Chondrocyte (in vitro differentiated cells): ENCODE results near the gene KLK4. TPM values are rescaled to one million over a fixed set of nuclear protein-coding genes. Genes with fewer than 3 reads are reported as not detected.

Source experiments
- DNase-seq: peaks from one replicate; pipeline ENCODE4 v3.0.0; 2021; ENCODE audit warnings: mixed read lengths, low spot score
- H3K27ac Mint-ChIP-seq: one replicate; pipeline ENCODE4 v1.8.0; 2021; ENCODE audit warnings: mild to moderate bottlenecking, moderate library complexity, mixed read lengths; ENCODE audit not compliant: unreplicated experiment
- H3K27me3 Mint-ChIP-seq: 2 replicates; pipeline ENCODE4 v1.8.0; 2021; ENCODE audit warnings: low read depth, mixed read lengths
- H3K36me3 Mint-ChIP-seq: 2 replicates; pipeline ENCODE4 v1.8.0; 2021; ENCODE audit warnings: low read depth, mixed read lengths
- H3K4me1 Mint-ChIP-seq: 2 replicates; pipeline ENCODE4 v1.8.0; 2021; ENCODE audit warnings: low read depth, mild to moderate bottlenecking, mixed read lengths
- H3K4me3 Mint-ChIP-seq: one replicate; pipeline ENCODE4 v1.8.0; 2021; ENCODE audit warnings: mild to moderate bottlenecking, moderate library complexity, mixed read lengths; ENCODE audit not compliant: unreplicated experiment
- H3K9me3 Mint-ChIP-seq: 2 replicates; pipeline ENCODE4 v1.8.0; 2021; ENCODE audit warnings: low read depth, mixed read lengths
- total RNA-seq: library from RNA; stranded (reverse); gene quantifications from 3 replicates; pipeline ENCODE4 v1.2.1, GENCODE V29; 2021
- TF ChIP-seq, protein P1 (sequence below): fragments of 200-600 bp; sonication (generic); IDR thresholded peaks from 2 replicates; pipeline ENCODE4 v1.5.0; 2021; ENCODE audit warnings: antibody characterized with exemption, mild to moderate bottlenecking, moderate library complexity

KLK4 gene
- total RNA-seq, 1 donor from 2014 or later, result not detected

DNA sequence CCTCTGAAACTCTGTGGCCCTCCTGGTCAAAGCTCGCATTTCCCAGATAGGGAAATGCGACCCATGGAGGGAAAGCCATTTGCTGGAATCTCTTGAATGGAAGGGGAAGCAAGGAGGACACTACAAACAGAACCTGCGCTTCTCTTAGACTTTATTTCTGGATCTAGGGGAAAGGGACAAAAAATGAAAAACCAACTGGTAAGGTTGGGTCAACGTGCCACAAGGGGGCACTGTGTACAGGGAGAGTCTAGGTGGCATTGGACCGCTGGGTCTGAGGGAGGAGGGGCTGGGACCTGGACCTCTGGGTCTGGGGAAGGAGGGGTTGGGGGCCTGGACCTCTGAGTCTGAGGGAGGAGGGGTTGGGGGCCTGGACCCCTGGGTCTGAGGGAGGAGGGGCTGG, 5.0 kb downstream of the KLK4 start:
- no peak overlapping the region for H3K27ac Mint-ChIP-seq
- H3K36me3 Mint-ChIP-seq, result no peaks in the 10 kb centered on the region
- H3K9me3 Mint-ChIP-seq, result no peaks in the 10 kb centered on the region
- TF ChIP-seq, protein P1, sequence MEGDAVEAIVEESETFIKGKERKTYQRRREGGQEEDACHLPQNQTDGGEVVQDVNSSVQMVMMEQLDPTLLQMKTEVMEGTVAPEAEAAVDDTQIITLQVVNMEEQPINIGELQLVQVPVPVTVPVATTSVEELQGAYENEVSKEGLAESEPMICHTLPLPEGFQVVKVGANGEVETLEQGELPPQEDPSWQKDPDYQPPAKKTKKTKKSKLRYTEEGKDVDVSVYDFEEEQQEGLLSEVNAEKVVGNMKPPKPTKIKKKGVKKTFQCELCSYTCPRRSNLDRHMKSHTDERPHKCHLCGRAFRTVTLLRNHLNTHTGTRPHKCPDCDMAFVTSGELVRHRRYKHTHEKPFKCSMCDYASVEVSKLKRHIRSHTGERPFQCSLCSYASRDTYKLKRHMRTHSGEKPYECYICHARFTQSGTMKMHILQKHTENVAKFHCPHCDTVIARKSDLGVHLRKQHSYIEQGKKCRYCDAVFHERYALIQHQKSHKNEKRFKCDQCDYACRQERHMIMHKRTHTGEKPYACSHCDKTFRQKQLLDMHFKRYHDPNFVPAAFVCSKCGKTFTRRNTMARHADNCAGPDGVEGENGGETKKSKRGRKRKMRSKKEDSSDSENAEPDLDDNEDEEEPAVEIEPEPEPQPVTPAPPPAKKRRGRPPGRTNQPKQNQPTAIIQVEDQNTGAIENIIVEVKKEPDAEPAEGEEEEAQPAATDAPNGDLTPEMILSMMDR, result peak; percentile 40
- no peak for DNase-seq
- peaks cover 4% of the 10 kb centered on the region for H3K4me1 Mint-ChIP-seq
- H3K4me3 Mint-ChIP-seq, result no peak overlapping the region
- peaks cover 43% of the 10 kb centered on the region for H3K27me3 Mint-ChIP-seq

DNA sequence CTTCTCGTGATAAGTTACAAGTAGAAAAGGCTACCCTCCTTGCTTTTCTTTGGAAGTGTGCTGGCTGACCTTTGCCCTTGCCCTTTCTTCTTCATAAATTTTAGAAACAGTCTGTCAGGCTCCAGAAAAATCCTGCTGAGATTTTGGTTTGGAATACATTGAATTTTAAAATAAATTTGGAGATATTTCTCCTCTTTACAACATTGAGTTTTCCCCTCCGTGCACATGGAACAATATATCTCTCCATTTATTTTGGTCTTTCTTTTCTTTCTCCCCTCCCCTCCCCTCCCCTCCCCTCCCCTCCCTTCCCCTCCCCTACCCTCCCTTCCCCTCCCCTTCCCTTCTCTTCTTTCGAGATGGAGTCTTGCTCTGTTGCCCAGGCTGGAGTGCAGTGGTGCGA, 8.6 kb downstream of the KLK4 start:
- Mint-ChIP-seq H3K4me1 (no peaks in the 10 kb centered on the region), H3K4me3 (no peak overlapping the region), H3K36me3 (no peaks in the 10 kb centered on the region), H3K9me3 (no peaks in the 10 kb centered on the region), H3K27ac (no peak overlapping the region), H3K27me3 (peaks cover 19% of the 10 kb centered on the region)
- TF ChIP-seq, protein P1, result no peak
- DNase-seq, result no peak

DNA sequence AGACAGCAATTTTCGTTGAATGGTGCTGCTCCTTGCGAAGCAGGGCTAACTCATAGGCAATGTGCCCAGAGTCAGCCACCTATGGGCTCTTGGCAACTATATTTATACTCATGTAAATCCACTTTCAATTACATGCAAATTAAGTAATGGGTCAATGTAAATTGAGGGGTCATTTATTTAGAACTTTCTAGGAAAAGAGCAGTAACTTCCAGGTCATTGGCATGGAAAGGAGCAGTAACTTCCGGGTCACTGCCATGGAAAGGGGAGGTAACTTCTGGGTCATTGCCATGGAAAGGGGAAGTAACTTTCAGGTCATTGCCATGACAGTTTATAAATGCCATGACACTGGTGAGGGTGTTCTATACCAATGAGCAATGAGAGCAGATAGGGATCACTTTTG, 11.6 kb downstream of the KLK4 start:
- TF ChIP-seq, protein P1, result no peak
- Mint-ChIP-seq H3K27me3 (peaks cover 8% of the 10 kb centered on the region), H3K9me3 (no peaks in the 10 kb centered on the region), H3K36me3 (no peaks in the 10 kb centered on the region), H3K4me1 (no peaks in the 10 kb centered on the region), H3K27ac (no peak overlapping the region), H3K4me3 (no peak overlapping the region)
- DNase-seq, result no peak

DNA sequence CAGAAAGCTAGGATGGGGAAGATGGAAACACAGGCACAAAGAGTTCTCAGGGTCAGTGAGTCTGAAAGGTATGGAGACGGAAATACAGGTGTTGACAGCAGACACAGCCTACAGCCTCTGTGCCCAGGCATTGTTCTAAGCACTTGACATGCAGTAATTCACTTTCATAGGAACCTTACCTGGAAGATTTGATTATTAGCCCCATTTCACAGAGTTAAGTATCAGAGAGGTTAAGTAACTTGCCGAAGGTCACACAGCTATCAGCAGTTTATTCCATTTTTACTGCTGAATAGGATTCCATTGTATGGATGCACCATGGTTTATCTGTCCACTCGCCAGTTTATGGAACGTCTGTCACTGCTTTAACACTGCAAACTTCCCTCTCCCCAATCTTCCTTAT, 13.2 kb downstream of the KLK4 start:
- H3K27me3 Mint-ChIP-seq, result peaks cover 8% of the 10 kb centered on the region
- TF ChIP-seq, protein P1, result no peak
- no peak for DNase-seq
- H3K4me1 Mint-ChIP-seq, result no peaks in the 10 kb centered on the region
- no peaks in the 10 kb centered on the region for H3K36me3 Mint-ChIP-seq
- no peak overlapping the region for H3K4me3 Mint-ChIP-seq
- H3K27ac Mint-ChIP-seq, result no peak overlapping the region
- H3K9me3 Mint-ChIP-seq, result no peaks in the 10 kb centered on the region

DNA sequence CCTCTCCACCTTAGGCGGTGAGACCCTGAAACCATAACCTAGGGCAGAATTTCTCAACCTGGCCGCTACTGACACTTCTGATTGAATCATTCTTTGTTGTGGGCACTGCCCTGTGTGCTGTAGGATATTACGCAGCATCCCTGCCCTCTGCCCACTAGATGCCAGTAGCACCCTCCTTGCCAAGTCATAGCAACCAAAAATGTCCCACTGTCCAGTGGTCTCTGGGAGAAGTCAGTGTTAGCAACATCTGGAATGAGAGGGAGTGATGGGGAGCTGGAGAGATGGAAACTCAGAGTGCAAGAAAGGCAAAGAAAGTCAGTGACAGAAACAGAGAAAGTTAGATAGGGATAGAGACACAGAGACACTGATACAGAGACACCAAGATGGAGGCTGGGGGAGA, 13.6 kb downstream of the KLK4 start:
- Mint-ChIP-seq H3K4me1 (no peaks in the 10 kb centered on the region), H3K27ac (no peak overlapping the region), H3K27me3 (peaks cover 8% of the 10 kb centered on the region), H3K9me3 (no peaks in the 10 kb centered on the region), H3K4me3 (no peak overlapping the region), H3K36me3 (no peaks in the 10 kb centered on the region)
- TF ChIP-seq, protein P1, result no peak
- no peak for DNase-seq
